Measurements from ENCODE around the gene SUN1. TPM values are rescaled to one million over a fixed set of nuclear protein-coding genes. Genes with fewer than 3 reads are reported as not detected.

SUN1 gene, protein sequence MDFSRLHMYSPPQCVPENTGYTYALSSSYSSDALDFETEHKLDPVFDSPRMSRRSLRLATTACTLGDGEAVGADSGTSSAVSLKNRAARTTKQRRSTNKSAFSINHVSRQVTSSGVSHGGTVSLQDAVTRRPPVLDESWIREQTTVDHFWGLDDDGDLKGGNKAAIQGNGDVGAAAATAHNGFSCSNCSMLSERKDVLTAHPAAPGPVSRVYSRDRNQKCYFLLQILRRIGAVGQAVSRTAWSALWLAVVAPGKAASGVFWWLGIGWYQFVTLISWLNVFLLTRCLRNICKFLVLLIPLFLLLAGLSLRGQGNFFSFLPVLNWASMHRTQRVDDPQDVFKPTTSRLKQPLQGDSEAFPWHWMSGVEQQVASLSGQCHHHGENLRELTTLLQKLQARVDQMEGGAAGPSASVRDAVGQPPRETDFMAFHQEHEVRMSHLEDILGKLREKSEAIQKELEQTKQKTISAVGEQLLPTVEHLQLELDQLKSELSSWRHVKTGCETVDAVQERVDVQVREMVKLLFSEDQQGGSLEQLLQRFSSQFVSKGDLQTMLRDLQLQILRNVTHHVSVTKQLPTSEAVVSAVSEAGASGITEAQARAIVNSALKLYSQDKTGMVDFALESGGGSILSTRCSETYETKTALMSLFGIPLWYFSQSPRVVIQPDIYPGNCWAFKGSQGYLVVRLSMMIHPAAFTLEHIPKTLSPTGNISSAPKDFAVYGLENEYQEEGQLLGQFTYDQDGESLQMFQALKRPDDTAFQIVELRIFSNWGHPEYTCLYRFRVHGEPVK
- 127 and 239 TPM in 2 replicates for total RNA-seq

DNA sequence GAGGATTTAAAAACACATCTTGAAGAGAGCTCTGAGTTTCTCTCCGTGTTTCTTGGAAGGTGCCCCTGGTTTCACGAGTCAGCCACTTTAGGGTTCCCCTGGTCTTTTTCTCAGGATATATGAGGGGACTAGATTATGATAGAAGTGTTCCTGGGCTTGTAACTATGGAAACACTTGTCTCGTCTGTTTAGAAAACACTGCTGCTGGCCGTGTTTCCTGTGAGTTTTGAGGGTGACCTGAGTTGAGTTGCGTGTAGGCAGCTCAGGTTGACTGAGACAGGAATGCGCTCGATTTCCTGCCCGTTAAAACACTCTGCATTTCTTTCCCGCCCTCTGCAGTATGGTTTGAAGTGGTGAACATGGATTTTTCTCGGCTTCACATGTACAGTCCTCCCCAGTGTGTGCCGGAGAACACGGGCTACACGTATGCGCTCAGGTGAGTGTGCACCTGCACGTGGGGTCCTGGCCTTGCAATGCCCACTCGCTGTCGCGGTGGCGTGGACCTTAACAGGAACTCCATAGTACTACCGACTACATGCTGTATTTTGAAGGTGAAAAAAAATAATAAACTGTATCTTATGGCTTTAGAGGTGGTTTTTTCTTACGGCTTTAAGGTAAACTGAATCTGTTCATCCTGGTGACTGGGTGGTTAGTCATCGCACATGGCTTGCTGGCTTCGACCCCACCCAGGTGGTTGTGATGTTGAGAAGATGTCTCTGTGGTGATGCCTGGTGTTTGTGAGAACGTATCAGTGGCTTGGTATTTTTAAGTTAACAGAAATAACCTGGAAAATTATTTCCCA is at the start of gene SUN1:
Gene SUN1 (plus strand): TSS at position 310 of the 801 bp plus-strand sequence. CDS start 49 bp downstream, at position 359.

DNA sequence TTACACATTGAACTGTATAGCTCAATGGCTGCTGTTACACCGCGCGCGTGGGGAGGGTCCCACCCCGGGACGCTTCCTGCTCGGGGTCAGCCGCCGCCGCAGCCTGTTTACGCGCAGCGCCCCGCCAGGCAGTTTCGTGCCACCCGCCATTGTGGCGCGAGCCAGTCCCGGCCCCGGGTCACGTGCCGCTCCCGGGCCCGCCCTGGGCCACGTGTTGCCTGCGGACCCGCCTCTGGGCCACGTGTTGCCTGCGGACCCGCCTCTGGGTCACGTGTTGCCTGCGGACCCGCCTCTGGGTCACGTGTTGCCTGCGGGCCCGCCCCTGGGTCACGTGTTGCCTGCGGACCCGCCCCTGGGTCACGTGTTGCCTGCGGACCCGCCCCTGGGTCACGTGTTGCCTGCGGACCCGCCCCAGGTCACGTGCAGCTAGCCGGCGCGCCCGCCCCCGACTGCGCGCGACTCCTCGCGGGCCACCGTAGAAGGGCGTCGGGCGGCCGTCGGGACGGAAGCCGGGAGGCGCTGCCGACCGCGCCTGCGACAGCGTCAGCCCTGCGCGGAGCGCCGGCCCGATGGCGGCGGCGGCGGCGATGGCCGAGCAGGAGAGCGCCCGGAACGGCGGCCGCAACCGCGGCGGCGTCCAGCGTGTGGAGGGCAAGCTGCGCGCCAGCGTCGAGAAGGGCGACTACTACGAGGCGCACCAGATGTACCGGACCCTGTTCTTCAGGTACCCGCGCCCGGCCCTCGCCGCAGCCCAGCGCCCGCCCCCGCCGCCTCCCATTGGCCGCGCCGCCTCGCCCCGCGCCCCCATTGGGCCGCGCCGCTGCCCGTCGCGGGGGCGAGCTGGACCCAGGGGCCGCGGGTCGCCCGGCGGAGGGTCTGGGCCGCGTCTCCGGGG is 44.0 kb downstream of the SUN1 start, which contains the start of gene GET4:
Gene GET4 (plus strand): TSS at position 478 of the 895 bp plus-strand sequence. CDS start 92 bp downstream, at position 570.

Other genes starting within 250 kb of the SUN1 start
- 8.9 and 36.7 TPM in 2 replicates for gene DNAAF5, start 105.8 kb upstream of the SUN1 start, total RNA-seq
- 6.2 and 13.6 TPM in 2 replicates for gene PRKAR1B, start 105.2 kb upstream of the SUN1 start, total RNA-seq
- gene GET4, start 44.1 kb downstream of the SUN1 start, total RNA-seq: 36.4 and 44.1 TPM in 2 replicates
- 9.9 and 43.6 TPM in 2 replicates for gene ADAP1, start 122.2 kb downstream of the SUN1 start, total RNA-seq
- gene COX19, start 143.1 kb downstream of the SUN1 start, total RNA-seq: 15.7 and 25.7 TPM in 2 replicates
- gene CYP2W1, start 150.7 kb downstream of the SUN1 start, total RNA-seq: 0.21 and 0.34 TPM in 2 replicates
- 0.68 and 1.2 TPM in 2 replicates for gene GPR146, start 212.1 kb downstream of the SUN1 start, total RNA-seq

Measured in nasal cavity respiratory epithelium epithelial cell of viscerocranial mucosa (primary cell).